ENCODE data around the gene LRRN4CL.

Gene LRRN4CL

DNA sequence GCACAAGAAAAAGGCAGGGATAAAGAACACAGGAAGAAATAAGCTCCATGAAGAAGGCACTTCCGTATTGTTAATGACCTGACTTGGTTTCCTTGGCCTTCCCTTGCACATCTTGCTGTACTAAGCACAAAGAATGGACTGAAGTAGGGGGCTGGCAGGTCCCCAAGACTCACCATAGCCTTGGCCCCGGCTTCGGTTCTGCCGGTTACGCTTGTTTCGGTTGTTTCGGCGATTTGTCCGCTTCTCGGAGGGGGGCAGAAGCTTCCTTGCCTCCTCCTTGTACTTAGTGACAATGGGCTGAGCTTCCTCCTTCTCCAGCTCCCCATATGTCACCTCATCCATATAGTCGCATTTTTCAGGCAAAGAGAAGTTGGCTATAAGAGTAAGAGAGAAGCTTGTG lies 27.5 kb upstream of the LRRN4CL start:
- no peak overlapping the region for H3K4me3 ChIP-seq (ENCODE audit: low read length)
- TF ChIP-seq ZNF274 (IDR thresholded peaks at IDR 0.05; ENCODE audit: low read depth, low read length) = no peak

DNA sequence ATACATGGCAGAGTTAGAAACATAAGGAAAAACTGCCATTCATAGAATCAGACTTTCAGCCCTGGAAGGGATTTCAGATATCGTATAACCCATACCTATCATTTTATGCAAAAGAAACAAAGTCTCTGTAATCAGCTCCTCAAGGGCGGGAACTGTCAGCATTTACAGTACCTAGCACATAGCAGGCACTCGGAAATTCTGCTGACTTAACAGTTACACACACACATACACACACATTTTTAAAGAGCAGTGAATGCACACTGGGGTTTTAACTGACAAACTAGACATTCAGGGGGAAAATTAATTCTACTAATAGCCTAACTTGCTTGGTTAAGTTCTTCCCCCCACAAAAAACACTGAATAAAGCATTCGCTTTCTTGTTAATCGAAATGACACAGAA lies 26.9 kb upstream of the LRRN4CL start:
- no peak overlapping the region for H3K4me3 ChIP-seq (ENCODE audit: low read length)
- no peak for TF ChIP-seq ZNF274 (IDR thresholded peaks at IDR 0.05; ENCODE audit: low read depth, low read length)

DNA sequence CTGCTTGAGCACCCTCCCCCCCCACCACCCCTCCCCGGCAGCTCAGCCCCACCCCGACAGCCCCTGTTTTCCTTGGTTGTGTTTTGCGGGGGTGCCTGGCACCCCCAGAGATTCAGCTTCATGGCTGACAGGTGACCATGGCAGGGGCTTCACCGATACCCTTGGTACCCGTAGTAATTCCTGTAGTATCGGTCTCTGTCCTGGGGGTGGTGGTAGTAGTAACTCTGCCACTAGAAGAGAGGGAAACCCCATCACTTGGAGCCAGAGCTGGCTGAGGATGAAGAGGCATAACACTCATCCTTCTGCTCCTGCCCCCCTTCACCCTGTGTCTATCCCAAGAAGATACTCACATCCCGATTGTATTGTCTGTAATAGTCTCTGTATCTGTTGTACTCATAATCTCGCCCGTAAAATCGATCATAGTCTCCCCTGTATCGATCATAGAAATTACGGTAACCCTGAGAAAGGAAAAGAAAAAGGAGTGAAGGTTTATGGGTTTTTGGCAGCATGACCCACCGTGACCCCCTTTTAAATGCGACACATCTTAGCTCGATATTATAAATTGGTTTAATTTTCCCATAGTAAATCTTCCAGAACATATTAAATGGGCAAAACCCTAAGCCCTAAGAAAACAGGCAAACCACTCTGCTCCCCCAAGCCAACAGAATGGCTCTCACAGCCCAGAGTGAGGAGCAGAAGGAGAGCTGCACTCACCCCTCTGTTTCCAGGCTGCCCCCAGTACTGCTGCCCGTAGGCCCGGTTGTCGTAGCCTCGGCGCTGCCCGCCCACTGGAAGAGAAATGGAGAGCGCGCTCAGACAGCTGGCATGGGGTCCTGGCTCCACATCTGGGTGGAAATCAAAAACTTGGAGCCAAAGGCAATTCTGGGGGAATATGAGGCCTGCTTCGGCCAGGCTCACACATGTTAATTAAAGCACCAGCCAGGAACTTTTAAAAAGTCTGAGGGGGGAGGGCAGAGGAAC lies 26.1 kb upstream of the LRRN4CL start:
- no peak for TF ChIP-seq ZNF274 (IDR thresholded peaks at IDR 0.05; ENCODE audit: low read depth, low read length)
- H3K4me3 ChIP-seq (ENCODE audit: low read length) = no peak overlapping the region

DNA sequence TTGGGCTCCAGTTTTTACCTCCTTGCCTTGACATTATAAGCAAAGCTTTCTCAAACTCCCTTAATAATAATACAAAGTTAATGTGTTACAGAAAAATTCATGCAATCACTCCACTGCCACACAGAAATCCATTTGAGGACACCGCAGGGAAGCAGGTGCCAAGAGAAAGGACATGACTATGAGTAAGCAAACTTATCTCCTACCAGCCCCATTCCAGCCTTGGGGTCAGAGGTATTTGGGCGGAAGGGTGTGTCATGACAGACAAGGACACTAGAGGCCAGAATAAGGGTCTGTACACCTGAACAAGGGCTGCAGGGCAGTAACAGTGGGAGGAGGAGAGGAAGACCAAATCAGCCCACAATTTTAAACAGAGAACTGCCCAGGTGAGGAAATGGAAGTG lies 24.0 kb upstream of the LRRN4CL start:
- TF ChIP-seq ZNF274 (IDR thresholded peaks at IDR 0.05; ENCODE audit: low read depth, low read length) = no peak
- no peak overlapping the region for H3K4me3 ChIP-seq (ENCODE audit: low read length)

DNA sequence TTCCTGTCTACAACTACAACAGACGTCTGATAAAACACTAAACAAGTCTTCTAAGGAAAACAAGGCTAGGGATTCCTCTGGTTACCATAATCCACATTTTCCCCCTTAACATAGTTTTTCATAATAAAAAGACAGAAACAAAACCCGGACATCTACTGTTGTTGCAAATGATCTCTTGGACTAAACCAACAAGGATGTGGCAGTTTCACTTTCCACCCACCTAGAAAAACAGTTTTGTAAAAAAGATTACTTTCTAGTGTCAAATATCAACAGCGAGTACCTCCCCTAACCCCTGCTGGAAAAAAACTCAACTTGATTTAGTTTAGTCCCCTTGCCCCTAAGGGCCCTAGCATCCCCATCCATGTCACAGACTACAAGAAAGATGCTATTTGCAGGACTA lies 23.5 kb upstream of the LRRN4CL start:
- TF ChIP-seq ZNF274 (IDR thresholded peaks at IDR 0.05; ENCODE audit: low read depth, low read length) = no peak
- H3K4me3 ChIP-seq (ENCODE audit: low read length) = no peak overlapping the region

DNA sequence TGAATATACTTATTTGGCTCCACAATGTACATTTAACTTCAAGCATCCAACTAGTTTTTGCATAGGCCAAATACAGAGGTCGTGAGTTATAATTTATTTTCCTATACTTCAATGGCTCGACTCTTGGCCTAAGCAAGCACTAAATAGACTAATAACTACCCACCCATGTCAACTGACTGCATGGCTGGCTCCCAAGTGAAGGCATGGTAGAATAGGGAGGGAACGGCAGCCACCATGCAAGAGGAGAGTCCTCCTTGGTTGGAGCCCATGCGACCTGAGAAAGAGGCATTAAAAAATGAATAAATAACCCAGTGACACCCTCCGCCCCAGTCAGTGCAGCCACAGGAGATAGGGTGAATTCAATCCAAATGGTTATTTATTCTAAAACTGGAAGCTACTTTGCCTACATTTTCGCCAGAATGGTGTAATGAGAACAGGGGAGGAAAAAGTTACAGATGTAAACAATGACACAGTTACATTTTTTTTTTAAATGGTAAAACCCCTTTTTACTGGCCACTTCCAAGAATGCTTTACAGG lies 23.0 kb upstream of the LRRN4CL start:
- TF ChIP-seq ZNF274 (IDR thresholded peaks at IDR 0.05; ENCODE audit: low read depth, low read length) = no peak

DNA sequence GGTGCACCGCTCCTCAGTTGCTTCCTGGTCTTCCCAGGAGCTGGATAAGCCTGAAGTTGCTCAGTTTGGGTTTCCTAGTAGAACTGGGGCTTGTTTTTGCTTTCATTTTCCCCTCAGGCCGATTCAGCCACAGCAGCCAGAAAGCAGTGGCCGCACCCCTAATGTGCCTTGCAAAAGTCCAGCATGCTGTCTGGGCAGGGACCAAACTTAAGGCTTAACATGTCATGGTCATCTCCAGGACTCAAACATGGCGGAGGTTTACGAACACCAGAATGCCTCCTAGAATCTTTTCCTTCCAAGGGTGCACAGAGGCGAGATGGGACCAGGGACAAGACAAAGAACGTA lies 20.6 kb upstream of the LRRN4CL start:
- H3K4me3 ChIP-seq (ENCODE audit: low read length) = peak overlapping the region; percentile 57; the same call in 1 of the 2 replicates
- TF ChIP-seq ZNF274 (IDR thresholded peaks at IDR 0.05; ENCODE audit: low read depth, low read length) = no peak

More for the DNA sequence above, 23.0 kb upstream of the LRRN4CL start:
- H3K4me3 ChIP-seq (ENCODE audit: low read length) = no peak overlapping the region

DNA sequence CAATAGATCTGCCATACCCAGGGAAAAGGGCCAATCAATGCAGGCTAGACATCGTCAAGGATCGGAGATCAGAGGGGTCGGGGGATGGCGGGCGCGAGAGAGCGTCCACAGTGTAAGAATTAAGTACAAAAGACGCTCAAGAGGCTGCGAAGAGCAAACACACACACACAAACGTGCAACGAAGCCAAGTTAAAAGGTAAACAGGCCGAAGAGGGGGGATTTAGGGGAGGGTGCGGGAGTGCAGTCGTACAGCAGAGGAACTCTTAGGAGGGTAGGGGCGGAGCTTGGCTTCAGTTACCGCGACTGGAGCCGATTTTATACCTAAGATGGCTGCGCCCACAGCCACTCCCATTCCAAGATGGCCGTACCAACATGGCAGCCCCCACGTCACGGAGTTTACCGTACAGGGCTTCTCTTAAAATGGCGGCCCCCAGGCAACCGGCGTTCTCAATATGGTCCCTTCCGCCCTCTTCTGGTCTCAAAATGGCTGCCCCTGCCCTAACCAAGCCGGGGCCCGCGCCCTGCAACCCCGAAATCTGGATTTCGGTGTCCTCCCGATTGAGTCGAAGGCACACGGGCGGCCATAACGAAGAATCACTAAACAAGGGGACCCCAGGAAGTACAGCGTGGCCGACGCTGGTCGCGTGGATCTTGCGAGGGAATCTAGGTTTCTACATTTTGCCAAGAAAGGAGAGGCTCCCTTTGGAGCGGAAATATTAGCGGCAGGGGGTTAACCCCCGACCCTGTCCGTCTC lies 20.1 kb upstream of the LRRN4CL start:
- H3K4me3 ChIP-seq (ENCODE audit: low read length) = peak overlapping the region; percentile 63; the same call in 1 of the 2 replicates
- no peak for TF ChIP-seq ZNF274 (IDR thresholded peaks at IDR 0.05; ENCODE audit: low read depth, low read length)

DNA sequence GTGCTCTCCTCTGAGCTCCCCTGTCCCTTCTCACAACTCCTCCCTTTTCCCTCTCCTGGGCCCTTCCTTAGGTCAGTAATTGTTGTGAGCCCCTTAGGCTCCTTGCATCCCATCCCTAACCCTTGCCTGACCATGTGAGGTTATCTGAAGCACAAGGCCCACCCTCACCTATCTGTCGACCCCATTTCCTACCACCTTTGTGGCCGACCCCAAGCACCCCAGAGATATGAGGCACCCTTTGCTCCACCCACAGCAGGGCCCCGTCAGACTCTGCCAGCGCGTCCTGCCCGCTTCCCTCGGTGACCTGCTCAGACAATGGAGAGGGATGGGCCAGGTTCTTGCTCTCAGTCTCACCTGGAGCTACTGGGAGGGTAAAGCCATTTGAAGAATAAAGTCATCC lies 19.5 kb upstream of the LRRN4CL start:
- TF ChIP-seq ZNF274 (IDR thresholded peaks at IDR 0.05; ENCODE audit: low read depth, low read length) = no peak

DNA sequence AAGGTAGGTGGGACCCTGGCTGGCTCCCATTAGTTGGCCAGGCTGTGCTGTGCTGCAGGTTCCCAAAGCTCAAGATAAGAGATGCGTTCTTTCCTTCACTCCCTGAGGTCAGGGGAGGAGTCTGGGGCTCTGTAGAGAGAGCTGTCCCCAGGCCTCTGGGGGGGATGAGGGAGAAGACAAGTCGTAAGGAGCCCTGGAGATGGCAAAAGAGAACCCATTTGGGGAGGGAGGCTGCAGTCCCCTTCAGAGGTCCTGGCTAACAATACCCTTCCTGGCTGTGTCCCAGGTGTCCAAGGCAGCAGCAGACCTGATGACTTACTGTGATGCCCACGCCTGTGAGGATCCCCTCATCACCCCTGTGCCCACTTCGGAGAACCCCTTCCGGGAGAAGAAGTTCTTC lies 19.1 kb upstream of the LRRN4CL start:
- no peak for TF ChIP-seq ZNF274 (IDR thresholded peaks at IDR 0.05; ENCODE audit: low read depth, low read length)
- H3K4me3 ChIP-seq (ENCODE audit: low read length) = peak overlapping the region; percentile 63; the same call in 1 of the 2 replicates

More for the DNA sequence above, 19.5 kb upstream of the LRRN4CL start:
- H3K4me3 ChIP-seq (ENCODE audit: low read length) = peak overlapping the region; percentile 63; the same call in 1 of the 2 replicates

DNA sequence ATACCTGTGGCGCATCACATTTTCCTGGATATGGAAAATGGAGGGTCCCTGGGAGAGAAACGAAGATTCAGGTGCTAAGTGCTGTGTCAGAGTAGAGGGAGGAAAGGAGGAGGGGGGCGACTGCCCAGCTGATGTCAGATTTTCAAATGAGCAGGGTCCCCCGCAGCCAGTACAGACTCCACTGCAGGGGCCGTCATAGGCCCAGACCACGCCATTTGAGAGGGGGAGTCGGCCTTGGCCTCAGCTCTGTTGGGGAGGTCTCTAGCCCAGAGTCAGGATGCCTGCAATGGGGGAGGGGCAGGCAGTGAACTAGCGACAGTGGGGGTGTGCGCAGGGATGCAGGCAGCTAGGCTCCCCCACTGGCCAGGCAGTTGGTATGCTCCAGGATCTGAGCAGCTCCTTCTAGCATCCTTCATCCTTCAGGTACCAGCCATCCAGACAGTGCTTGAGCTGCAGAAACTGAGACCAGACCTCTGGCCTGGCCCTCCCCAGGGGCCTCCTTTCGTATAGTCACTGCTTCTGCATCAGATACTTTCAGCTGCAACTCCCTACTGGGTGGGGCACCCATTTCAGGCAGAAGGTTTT lies 18.0 kb upstream of the LRRN4CL start, which contains the start of the genes BSCL2 and GNG3:
BSCL2 (minus strand) TSS at position 148 of the 585 bp plus-strand sequence. CDS start 229 bp downstream, outside the sequence.
GNG3 (plus strand) TSS at position 400 of the 585 bp plus-strand sequence. CDS start 620 bp downstream, outside the sequence.
- TF ChIP-seq ZNF274 (IDR thresholded peaks at IDR 0.05; ENCODE audit: low read depth, low read length) = no peak
- H3K4me3 ChIP-seq (ENCODE audit: low read length) = peak within 1 kb of the TSS; percentile 37; the same call in 1 of the 2 replicates

DNA sequence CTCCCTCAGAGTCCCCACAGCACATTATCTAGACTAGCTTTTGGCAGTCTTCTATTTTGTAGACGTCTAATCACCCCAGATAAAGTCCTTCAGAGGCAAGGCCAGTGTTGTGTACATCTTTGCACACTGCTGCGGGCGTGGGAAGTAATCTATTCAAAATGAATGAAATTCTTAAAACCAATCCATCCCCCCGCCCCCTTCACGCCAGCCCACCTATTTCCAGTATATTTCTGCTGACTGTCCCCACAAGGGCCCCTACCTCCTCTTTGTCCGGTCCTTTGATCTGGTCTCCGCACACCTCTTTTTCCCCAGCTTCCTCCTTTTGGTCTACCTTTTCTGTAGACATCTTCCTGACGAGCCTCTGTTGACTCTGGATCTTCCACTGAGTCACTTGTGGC lies 17.5 kb upstream of the LRRN4CL start:
- no peak for TF ChIP-seq ZNF274 (IDR thresholded peaks at IDR 0.05; ENCODE audit: low read depth, low read length)
- H3K4me3 ChIP-seq (ENCODE audit: low read length) = peak overlapping the region; percentile 37; the same call in 1 of the 2 replicates

DNA sequence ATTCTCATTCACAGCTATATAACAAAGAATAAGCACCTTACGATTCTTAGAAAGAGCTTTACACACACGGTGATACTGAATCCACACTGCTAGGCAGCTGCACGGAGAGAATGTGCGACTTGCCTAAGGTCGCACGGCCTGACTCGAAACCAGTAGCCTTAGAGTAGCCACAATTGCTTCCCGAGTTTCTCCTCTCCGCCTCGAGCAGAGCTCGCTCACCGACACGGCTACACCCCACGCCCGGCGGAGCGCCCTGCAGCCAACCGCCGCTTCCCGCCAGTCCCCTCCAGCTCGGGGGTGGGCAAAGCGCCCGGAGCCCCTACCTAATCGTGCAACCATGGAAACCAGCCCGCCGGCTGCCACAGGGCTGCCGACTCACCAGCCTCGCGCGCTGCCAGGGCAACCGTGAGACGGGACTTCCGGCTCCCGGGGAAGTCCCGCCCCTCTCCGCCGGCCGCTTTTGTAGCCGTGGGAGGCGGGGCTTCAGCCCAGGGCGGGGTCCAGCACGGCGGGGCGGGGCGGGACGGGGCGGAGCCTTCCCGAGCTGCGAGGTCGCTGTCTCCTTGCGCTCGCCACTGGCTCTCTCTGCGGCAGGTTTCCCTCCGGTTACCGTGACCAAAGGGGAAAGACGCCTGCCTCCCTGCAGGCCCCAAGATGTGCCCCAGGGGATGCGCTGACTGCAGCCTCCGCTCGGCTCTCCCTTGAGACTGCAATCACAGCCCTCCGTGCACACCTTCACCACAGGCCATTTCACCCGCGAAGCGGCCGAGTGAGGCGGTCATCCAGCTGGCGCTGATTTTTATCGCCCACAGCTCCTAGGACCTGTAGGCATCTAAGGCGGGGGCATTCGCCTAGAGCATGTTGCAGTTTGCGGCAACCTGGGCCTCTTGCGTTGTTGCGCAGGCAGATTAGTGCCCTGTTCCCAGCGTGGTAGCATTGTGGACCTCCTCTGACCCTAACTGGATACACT lies 16.8 kb upstream of the LRRN4CL start:
- H3K4me3 ChIP-seq (ENCODE audit: low read length) = peak overlapping the region; percentile 68
- TF ChIP-seq ZNF274 (IDR thresholded peaks at IDR 0.05; ENCODE audit: low read depth, low read length) = no peak
